HEK293 (cell line): Measurements from ENCODE around the gene KIF18B.

ENCODE experiments used
- ATF2 ChIP-seq: fragments of 450-650 bp; formaldehyde crosslinking; IDR thresholded peaks from 2 replicates; pipeline ENCODE4 v1.5.1; 2016; ENCODE audit warnings: missing biosample characterization, missing genetic modification characterization, low read depth
- PATZ1 ChIP-seq: fragments of 450-650 bp; formaldehyde crosslinking; IDR thresholded peaks from 2 replicates; pipeline ENCODE4 v1.5.1; 2016; ENCODE audit warnings: missing biosample characterization, missing genetic modification characterization
- PRDM2 ChIP-seq: fragments of 450-650 bp; formaldehyde crosslinking; IDR thresholded peaks from 2 replicates; pipeline ENCODE4 v1.5.1; 2016; ENCODE audit warnings: missing biosample characterization, missing genetic modification characterization, borderline replicate concordance
- SCRT2 ChIP-seq: fragments of 450-650 bp; formaldehyde crosslinking; IDR thresholded peaks from 2 replicates; pipeline ENCODE4 v1.5.1; 2016; ENCODE audit warnings: missing biosample characterization, missing genetic modification characterization
- TCF7L2 ChIP-seq: IDR thresholded peaks from 2 replicates; pipeline ENCODE4 v1.6.1; 2011; ENCODE audit warnings: low read depth, mild to moderate bottlenecking, inconsistent platforms, low read length, moderate library complexity, borderline replicate concordance
- TSHZ1 ChIP-seq: fragments of 450-650 bp; formaldehyde crosslinking; IDR thresholded peaks from 2 replicates; pipeline ENCODE4 v1.5.1; 2016; ENCODE audit warnings: missing biosample characterization, missing genetic modification characterization, borderline replicate concordance
- ZBTB17 ChIP-seq: fragments of 450-650 bp; formaldehyde crosslinking; IDR thresholded peaks from 2 replicates; pipeline ENCODE4 v1.5.1; 2016; ENCODE audit warnings: missing biosample characterization, missing genetic modification characterization
- ZBTB26 ChIP-seq: fragments of 450-650 bp; formaldehyde crosslinking; optimal IDR thresholded peaks from 2 replicates; pipeline ENCODE3; 2016; ENCODE audit warnings: missing biosample characterization, mild to moderate bottlenecking, missing genetic modification characterization
- ZFP41 ChIP-seq: fragments of 450-650 bp; formaldehyde crosslinking; IDR thresholded peaks from 2 replicates; pipeline ENCODE4 v1.5.1; 2016; ENCODE audit warnings: missing biosample characterization, missing genetic modification characterization, borderline replicate concordance
- ZFP69B ChIP-seq: fragments of 450-650 bp; formaldehyde crosslinking; IDR thresholded peaks from 2 replicates; pipeline ENCODE4 v1.5.1; 2016; ENCODE audit warnings: missing biosample characterization, missing genetic modification characterization
- ZIC2 ChIP-seq: fragments of 450-650 bp; formaldehyde crosslinking; IDR thresholded peaks from 2 replicates; pipeline ENCODE4 v1.5.1; 2016; ENCODE audit warnings: missing biosample characterization, missing genetic modification characterization
- ZNF140 ChIP-seq: fragments of 450-650 bp; formaldehyde crosslinking; IDR thresholded peaks from 2 replicates; pipeline ENCODE4 v1.5.1; 2016; ENCODE audit warnings: missing biosample characterization, missing genetic modification characterization
- ZNF184 ChIP-seq: fragments of 450-650 bp; IDR thresholded peaks from 2 replicates; pipeline ENCODE4 v1.5.1; 2018; ENCODE audit warnings: missing biosample characterization, mild to moderate bottlenecking, missing genetic modification characterization
- ZNF2 ChIP-seq: fragments of 450-650 bp; formaldehyde crosslinking; IDR thresholded peaks from 2 replicates; pipeline ENCODE4 v1.5.1; 2016; ENCODE audit warnings: missing biosample characterization, missing genetic modification characterization
- ZNF221 ChIP-seq: fragments of 450-650 bp; formaldehyde crosslinking; IDR thresholded peaks from 2 replicates; pipeline ENCODE4 v1.5.1; 2017; ENCODE audit warnings: missing biosample characterization, missing genetic modification characterization, borderline replicate concordance
- ZNF433 ChIP-seq: fragments of 450-650 bp; formaldehyde crosslinking; IDR thresholded peaks from 2 replicates; pipeline ENCODE4 v1.5.1; 2016; ENCODE audit warnings: missing biosample characterization, missing genetic modification characterization, low read depth
- ZNF473 ChIP-seq: fragments of 450-650 bp; formaldehyde crosslinking; IDR thresholded peaks from 2 replicates; pipeline ENCODE4 v1.5.1; 2017; ENCODE audit warnings: missing biosample characterization, missing genetic modification characterization
- ZNF48 ChIP-seq: fragments of 450-650 bp; formaldehyde crosslinking; IDR thresholded peaks from 2 replicates; pipeline ENCODE4 v1.5.1; 2016; ENCODE audit warnings: missing biosample characterization, missing genetic modification characterization
- ZNF530 ChIP-seq: fragments of 450-650 bp; formaldehyde crosslinking; IDR thresholded peaks from 2 replicates; pipeline ENCODE4 v1.5.1; 2016; ENCODE audit warnings: low read depth, missing biosample characterization, missing genetic modification characterization
- ZNF548 ChIP-seq: fragments of 450-650 bp; formaldehyde crosslinking; IDR thresholded peaks from 2 replicates; pipeline ENCODE4 v1.5.1; 2016; ENCODE audit warnings: missing biosample characterization, missing genetic modification characterization
- ZNF561 ChIP-seq: fragments of 450-650 bp; IDR thresholded peaks from 2 replicates; pipeline ENCODE4 v1.5.1; 2018; ENCODE audit warnings: missing biosample characterization, missing genetic modification characterization, borderline replicate concordance
- ZNF596 ChIP-seq: fragments of 450-650 bp; IDR thresholded peaks from 2 replicates; pipeline ENCODE4 v1.5.0; 2018; ENCODE audit warnings: missing biosample characterization, mild to moderate bottlenecking, missing genetic modification characterization, moderate library complexity
- ZNF600 ChIP-seq: fragments of 450-650 bp; formaldehyde crosslinking; IDR thresholded peaks from 2 replicates; pipeline ENCODE4 v1.5.1; 2016; ENCODE audit warnings: missing biosample characterization, missing genetic modification characterization
- ZNF792 ChIP-seq: fragments of 450-650 bp; formaldehyde crosslinking; IDR thresholded peaks from 2 replicates; pipeline ENCODE4 v1.5.1; 2016; ENCODE audit warnings: missing biosample characterization, missing genetic modification characterization
- ZXDB ChIP-seq: fragments of 450-650 bp; formaldehyde crosslinking; IDR thresholded peaks from 2 replicates; pipeline ENCODE4 v1.5.1; 2016; ENCODE audit warnings: missing biosample characterization, missing genetic modification characterization

Gene KIF18B

GRCh38 chr17:44968225-44969143 is 20.9 kb upstream of the KIF18B start, which contains the start of gene C1QL1 (continued):
- TF ChIP-seq ATF2 (tag by site-specific recombination) (no peak), ZBTB26 (tag by site-specific recombination) (peak; percentile 46), SCRT2 (no peak), ZNF473 (tag by site-specific recombination) (no peak), TSHZ1 (tag by site-specific recombination) (no peak), ZXDB (tag by site-specific recombination) (peak; percentile 68), TCF7L2 (no peak), ZNF548 (tag by site-specific recombination) (no peak), ZNF792 (tag by site-specific recombination) (0 out of 2 replicates have a peak, but pooled peaks have one; percentile 21), ZBTB17 (tag by site-specific recombination) (peak; percentile 86), ZNF48 (tag by site-specific recombination) (no peak), ZNF2 (no peak), ZNF600 (peak; percentile 41), ZFP69B (no peak), ZNF184 (tag by site-specific recombination) (no peak), PATZ1 (tag by site-specific recombination) (peak; percentile 77; the same call in 1 of the 2 replicates), ZNF221 (no peak), PRDM2 (tag by site-specific recombination) (no peak), ZNF433 (tag by site-specific recombination) (no peak), ZNF530 (tag by site-specific recombination) (no peak), ZFP41 (no peak), ZNF561 (tag by site-specific recombination) (no peak), ZNF140 (no peak), ZIC2 (tag by site-specific recombination) (peak; percentile 35; the same call in 1 of the 2 replicates), ZNF596 (tag by site-specific recombination) (no peak)
